Panc1 (cell line): ENCODE data around the gene DDX1.

Experiments
- POLR2AphosphoS5 ChIP-seq: IDR thresholded peaks from 2 replicates; pipeline ENCODE4 v1.6.1; 2012; ENCODE audit warnings: mild to moderate bottlenecking, low read depth, low read length, moderate library complexity
- TF ChIP-seq, protein P1 (sequence below): fragments of 450-650 bp; IDR thresholded peaks from 2 replicates; pipeline ENCODE4 v1.5.1; 2017; ENCODE audit warnings: mild to moderate bottlenecking

DNA sequence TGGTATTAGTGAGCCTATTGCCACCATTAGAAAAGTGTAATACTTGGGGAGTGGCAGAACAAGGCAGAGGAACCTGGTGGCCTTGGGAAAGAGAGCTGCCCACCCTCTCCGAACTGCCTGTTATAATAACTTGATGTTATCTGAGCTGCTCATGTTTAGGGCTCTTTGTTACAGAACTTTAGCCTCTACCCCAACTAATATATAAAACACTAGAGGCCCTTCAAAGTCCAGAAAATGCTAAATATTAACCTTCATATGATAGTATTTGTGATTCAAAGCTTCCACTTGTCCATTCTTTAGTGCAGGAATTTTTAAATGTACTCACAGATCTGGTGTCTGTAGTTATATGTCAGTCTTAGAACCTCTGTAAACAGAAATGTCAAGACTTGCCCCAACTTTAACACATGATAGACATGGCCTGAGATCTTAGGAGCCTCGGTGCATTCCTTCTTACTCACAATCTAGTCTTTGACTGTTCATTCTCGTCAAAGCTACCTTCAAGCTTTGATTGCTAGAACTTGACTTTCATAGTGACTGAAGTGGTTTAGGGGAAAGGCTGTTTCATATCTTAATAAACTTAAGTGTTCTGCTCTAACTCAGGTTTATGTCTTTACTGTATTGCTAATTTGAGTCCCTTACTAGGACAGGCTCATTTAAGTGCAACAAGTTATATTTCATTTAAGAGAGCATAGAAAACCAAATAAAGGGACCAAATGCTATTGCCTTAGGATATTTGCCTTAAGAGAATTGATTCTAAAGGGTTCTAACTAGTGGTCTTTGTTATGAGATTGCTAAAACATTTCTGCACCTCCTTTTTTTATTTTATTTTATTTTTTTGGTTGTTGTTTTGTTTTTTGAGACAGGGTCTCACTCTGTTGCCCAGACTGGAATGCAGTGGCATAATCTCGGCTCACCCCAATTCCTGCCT lies 41.6 kb downstream of the DDX1 start:
- TF ChIP-seq, protein P1, sequence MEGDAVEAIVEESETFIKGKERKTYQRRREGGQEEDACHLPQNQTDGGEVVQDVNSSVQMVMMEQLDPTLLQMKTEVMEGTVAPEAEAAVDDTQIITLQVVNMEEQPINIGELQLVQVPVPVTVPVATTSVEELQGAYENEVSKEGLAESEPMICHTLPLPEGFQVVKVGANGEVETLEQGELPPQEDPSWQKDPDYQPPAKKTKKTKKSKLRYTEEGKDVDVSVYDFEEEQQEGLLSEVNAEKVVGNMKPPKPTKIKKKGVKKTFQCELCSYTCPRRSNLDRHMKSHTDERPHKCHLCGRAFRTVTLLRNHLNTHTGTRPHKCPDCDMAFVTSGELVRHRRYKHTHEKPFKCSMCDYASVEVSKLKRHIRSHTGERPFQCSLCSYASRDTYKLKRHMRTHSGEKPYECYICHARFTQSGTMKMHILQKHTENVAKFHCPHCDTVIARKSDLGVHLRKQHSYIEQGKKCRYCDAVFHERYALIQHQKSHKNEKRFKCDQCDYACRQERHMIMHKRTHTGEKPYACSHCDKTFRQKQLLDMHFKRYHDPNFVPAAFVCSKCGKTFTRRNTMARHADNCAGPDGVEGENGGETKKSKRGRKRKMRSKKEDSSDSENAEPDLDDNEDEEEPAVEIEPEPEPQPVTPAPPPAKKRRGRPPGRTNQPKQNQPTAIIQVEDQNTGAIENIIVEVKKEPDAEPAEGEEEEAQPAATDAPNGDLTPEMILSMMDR, result no peak
- TF ChIP-seq POLR2AphosphoS5, result no peak
